A673 (cell line): Measurements from ENCODE around the gene FCRL4.

Source experiments
- CTCF ChIP-seq: fragments of 300-800, 200-600 bp; sonication (generic); conservative IDR thresholded peaks from 2 replicates; pipeline ENCODE4 v1.5.1; 2017; ENCODE audit warnings: low read depth, mild to moderate bottlenecking, antibody characterized with exemption, low read length, moderate library complexity, mixed read lengths
- EZH2 ChIP-seq: fragments of 200-600 bp; sonication (generic); IDR thresholded peaks from 2 replicates; pipeline ENCODE4 v1.6.1; 2017; ENCODE audit warnings: borderline replicate concordance, low read depth, mild to moderate bottlenecking, mixed read lengths, antibody characterized with exemption, low read length; ENCODE audit not compliant: poor library complexity, severe bottlenecking

- TF ChIP-seq CTCF = no peak
- TF ChIP-seq EZH2 = no peak
Measured at GRCh38 chr1:157562515-157562914, 35.4 kb downstream of the FCRL4 start.
